K562 (cell line): ENCODE data around the gene UQCRFS1. TPM values are rescaled to one million over a fixed set of nuclear protein-coding genes. Genes with fewer than 3 reads are reported as not detected.

Source experiments
- ATAC-seq: fragments of 200-7000 bp; cut with Tn5 transposase; 3 replicates; pipeline ENCODE4 v1.9.1; 2020; ENCODE audit warnings: moderate library complexity
- BruUV-seq: library from RNA; stranded (reverse); fragments of 400-500 nt; replicated peaks from 2 replicates; lab custom pipeline; 2021; lab: Mats Ljungman, UMichigan
- CTCF ChIA-PET: fragments of 300-600 bp; formaldehyde crosslinking; extraction: SDS; loops from one replicate; lab custom pipeline; 2021; ENCODE audit warnings: low intra/inter-chr PET ratio; lab: Yijun Ruan, JAX
- POLR2A ChIA-PET: fragments of 300-600, 350-650 bp; sonication (Branson Sonifier 250); formaldehyde crosslinking; extraction: SDS; loops from one replicate; lab custom pipeline; 2021; ENCODE audit warnings: antibody characterized with exemption, inconsistent platforms; lab: Yijun Ruan, JAX
- DNase-seq, 4 experiments: peaks; one replicate each; pipeline versions ENCODE4 v3.0.0 to v3.0.0-alpha.2; 2011 to 2018; ENCODE audit warnings: low spot score in 3 of 4, mixed read lengths in 3 of 4; ENCODE audit errors: extremely low read depth in 1 of 4
- FAIRE-seq: peaks from 2 replicates; lab custom pipeline; 2011; peaks lifted over from hg19 to GRCh38; lab: Jason Lieb, UNC
- H2AFZ ChIP-seq: 2 replicates; pipeline ENCODE4 v1.6.0; 2011; ENCODE audit warnings: low read depth, low read length, control low read depth, inconsistent platforms
- H3K27ac ChIP-seq: fragments of 200-600 bp; 3 replicates; pipeline ENCODE4 v1.8.0; 2011; ENCODE audit warnings: low read depth, mild to moderate bottlenecking, control low read depth, inconsistent platforms, low read length, moderate library complexity, mixed read lengths; ENCODE audit errors: extremely low read depth
- H3K27me3 ChIP-seq, 2 experiments: fragments of 300-600 bp in 1 of 2; 2 replicates in 1 of 2; 3 replicates in 1 of 2; pipeline versions ENCODE4 v1.6.0 to v1.8.0; 2011; ENCODE audit warnings: inconsistent platforms in 2 of 2, low read length in 2 of 2, mild to moderate bottlenecking in 1 of 2, mixed read lengths in 1 of 2, moderate library complexity in 1 of 2; ENCODE audit not compliant: control insufficient read depth in 2 of 2, insufficient read depth in 2 of 2
- H3K36me3 ChIP-seq: fragments of 300-600 bp; 3 replicates; pipeline ENCODE4 v1.8.0; 2011; ENCODE audit warnings: mild to moderate bottlenecking, low read length, inconsistent platforms; ENCODE audit not compliant: control insufficient read depth, insufficient read depth
- H3K4me1 ChIP-seq, 2 experiments: fragments of 200-600 bp in 1 of 2; replicated peaks in 1 of 2; 2 replicates in 1 of 2; 3 replicates in 1 of 2; pipeline versions ENCODE4 v1.5.1 to v1.8.0; 2011; ENCODE audit warnings: inconsistent platforms in 2 of 2, low read length in 2 of 2, mild to moderate bottlenecking in 1 of 2, mixed read lengths in 1 of 2, moderate library complexity in 1 of 2; ENCODE audit not compliant: control insufficient read depth in 2 of 2, insufficient read depth in 2 of 2
- H3K4me2 ChIP-seq: 2 replicates; pipeline ENCODE4 v1.6.1; 2011; ENCODE audit warnings: low read length, control low read depth, inconsistent platforms, mixed read lengths; ENCODE audit not compliant: insufficient read depth
- H3K4me3 ChIP-seq: fragments of 200-600 bp; sonication (generic), shearing (Covaris generic); 2 replicates; pipeline ENCODE4 v1.5.1; 2016; ENCODE audit warnings: control low read depth, inconsistent platforms
- H3K79me2 ChIP-seq: fragments of 200-600 bp; 3 replicates; pipeline ENCODE4 v1.8.0; 2011; ENCODE audit warnings: low read length, inconsistent platforms; ENCODE audit not compliant: control insufficient read depth, insufficient read depth
- H3K9ac ChIP-seq, 2 experiments: 2 replicates each; pipeline versions ENCODE4 v1.6.0 to v1.6.1; 2011; ENCODE audit warnings: low read depth in 2 of 2, low read length in 2 of 2, control low read depth in 1 of 2, inconsistent platforms in 1 of 2, mild to moderate bottlenecking in 1 of 2, mixed read lengths in 1 of 2; ENCODE audit not compliant: insufficient read depth in 1 of 2
- H3K9me1 ChIP-seq: one replicate; pipeline ENCODE4 v1.6.0; 2011; ENCODE audit warnings: inconsistent platforms, mild to moderate bottlenecking, low read length, moderate library complexity; ENCODE audit not compliant: control insufficient read depth, insufficient read depth
- H3K9me3 ChIP-seq: replicated peaks from 2 replicates; pipeline ENCODE4 v1.5.1; 2011; ENCODE audit warnings: low read depth, low read length, inconsistent platforms; ENCODE audit not compliant: control insufficient read depth, insufficient read depth
- H4K20me1 ChIP-seq: replicated peaks from 2 replicates; pipeline ENCODE4 v1.6.1; 2011; ENCODE audit warnings: low read length, inconsistent platforms, mixed read lengths; ENCODE audit not compliant: control insufficient read depth, insufficient read depth
- CAMTA2 ChIP-seq: fragments of 250-450 bp; sonication (Bioruptor Pico); conservative IDR thresholded peaks from 2 replicates; pipeline ENCODE4 v1.5.1; 2022
- CTBP1 ChIP-seq: fragments of 450-650 bp; IDR thresholded peaks from 2 replicates; pipeline ENCODE4 v1.6.1; 2016; ENCODE audit warnings: borderline replicate concordance
- E2F1 ChIP-seq: sonication (generic); formaldehyde crosslinking; IDR thresholded peaks from 2 replicates; pipeline ENCODE4 v1.8.1; 2023; ENCODE audit warnings: mild to moderate bottlenecking, missing genetic modification reagents, moderate library complexity
- HSF4 ChIP-seq: fragments of 250-450 bp; sonication (Bioruptor Pico); IDR thresholded peaks from 2 replicates; pipeline ENCODE4 v2.1.2; 2022; ENCODE audit warnings: mild to moderate bottlenecking, moderate library complexity, borderline replicate concordance
- PHF20 ChIP-seq: fragments of 450-650 bp; IDR thresholded peaks from 2 replicates; pipeline ENCODE4 v1.6.1; 2018; ENCODE audit not compliant: partially characterized antibody
- ZNF12 ChIP-seq: sonication (generic); formaldehyde crosslinking; IDR thresholded peaks from 2 replicates; pipeline ENCODE4 v1.4.0; 2020; ENCODE audit warnings: mild to moderate bottlenecking, missing genetic modification reagents
- whole genome bisulfite sequencing: fragments of 100-300 bp; shearing (Covaris generic); methylation state at CpG from one replicate; pipeline ENCODE4 v1.1.6; 2016; ENCODE audit warnings: low coverage, mixed read lengths; ENCODE audit not compliant: insufficient coverage; ENCODE audit errors: missing lambda C conversion rate; 5-methylcytosine and 5-hydroxymethylcytosine counted together
- in situ Hi-C: fragments of 300-500 bp; cut with MboI; formaldehyde crosslinking; loops from 4 replicates; pipeline ENCODE4 v1.15.0; 2018; ENCODE audit warnings: inconsistent platforms, mixed read lengths
- intact Hi-C: fragments of 100-400 bp; cut with micrococcal nuclease; formaldehyde crosslinking; loops from 2 replicates; pipeline ENCODE4 v1.14.2; 2022
- polyA plus RNA-seq, 8 experiments: library from polyadenylated mRNA; depleted of rRNA in 4 of 8; stranded (reverse) in 5 of 8; unstranded in 3 of 8; fragments of >200 nt; fragmentation: Nextera tagmentation in 2 of 8; fragmentation: Illumina TruSeq in 1 of 8; extraction: Ambion mirVana in 2 of 8; extraction: Trizol in 1 of 8; gene quantifications; 2 replicates each; pipeline versions ENCODE4 v1.2.1 to v1.2.3, GENCODE V29; 2011 to 2014; ENCODE audit warnings: inconsistent platforms in 1 of 8, missing spikeins in 1 of 8
- total RNA-seq, 7 experiments: library from RNA; depleted of rRNA in 6 of 7; stranded (reverse); fragments of >200 nt in 6 of 7; fragmentation: Illumina TruSeq in 2 of 7; extraction: Trizol in 2 of 7; gene quantifications; 2 replicates each; pipeline versions ENCODE4 v1.2.1 to v1.2.3, GENCODE V29; 2011 to 2021; ENCODE audit warnings: low replicate concordance in 1 of 7

UQCRFS1 gene
- total and polyA plus RNA-seq, 9 of the 15 experiments (the other 6 are each of a cell fraction or from before 2014, with no cell fraction given), result 10.8 to 110 (median 64.7) TPM

- intact Hi-C loops, result no loop called here
- no peak for DNase-seq
- peaks cover 18% of the 10 kb centered on the region; the same call in 2 of the 3 replicates for H3K36me3 ChIP-seq
- ATAC-seq, result no peak; the same call in 2 of the 3 replicates
- H3K9ac ChIP-seq, result no peak overlapping the region
- peaks cover 10% of the 10 kb centered on the region; the same call in 1 of the 2 replicates for H4K20me1 ChIP-seq
- no peaks in the 10 kb centered on the region for H3K4me1 ChIP-seq
- whole genome bisulfite sequencing, result 47% methylated on average over 2 of the region's 2 CpGs
- CTCF ChIA-PET, result no interaction called here
- no peak overlapping the region for H3K4me3 ChIP-seq
- peaks cover 9% of the 10 kb centered on the region for H3K79me2 ChIP-seq
- in situ Hi-C loops, result no loop called here
- POLR2A ChIA-PET, result interaction anchor here (0.6 to 1.9 kb wide), 3 partner anchors 10 to 257 kb away, joined by 3 to 6 read pairs (median 4); no protein-coding TSS in a partner anchor
- H3K27ac ChIP-seq, result no peak overlapping the region
- no peak overlapping the region for H3K4me2 ChIP-seq
- no peak for FAIRE-seq
- no peaks in the 10 kb centered on the region for H3K27me3 ChIP-seq
- no TSS peak for BruUV-seq
- no peaks in the 10 kb centered on the region for H3K9me1 ChIP-seq
- no peak for TF ChIP-seq CTBP1
- TF ChIP-seq CAMTA2 (CRISPR knock-in tag), result no peak
- TF ChIP-seq E2F1, result no peak
- TF ChIP-seq ZNF12 (CRISPR knock-in tag), result no peak
- no peak for TF ChIP-seq HSF4 (CRISPR knock-in tag)
- TF ChIP-seq PHF20, result no peak
- H2AFZ ChIP-seq, result no peak overlapping the region
- no peaks in the 10 kb centered on the region for H3K9me3 ChIP-seq
Measured at GRCh38 chr19:29202281-29202680, 10.7 kb downstream of the UQCRFS1 start.
